ENCODE results near the gene DDIT3.
"Not testable (repeated sequence)": the region's sequence is repeated elsewhere in the genome, so short reads cannot be mapped to it uniquely, and the experiment has no call there.

DDIT3 gene

GRCh38 chr12:57525615-57526383 lies 5.5 kb upstream of the DDIT3 start:
- no peak for DNase-seq (ENCODE audit: low read depth)

DNA sequence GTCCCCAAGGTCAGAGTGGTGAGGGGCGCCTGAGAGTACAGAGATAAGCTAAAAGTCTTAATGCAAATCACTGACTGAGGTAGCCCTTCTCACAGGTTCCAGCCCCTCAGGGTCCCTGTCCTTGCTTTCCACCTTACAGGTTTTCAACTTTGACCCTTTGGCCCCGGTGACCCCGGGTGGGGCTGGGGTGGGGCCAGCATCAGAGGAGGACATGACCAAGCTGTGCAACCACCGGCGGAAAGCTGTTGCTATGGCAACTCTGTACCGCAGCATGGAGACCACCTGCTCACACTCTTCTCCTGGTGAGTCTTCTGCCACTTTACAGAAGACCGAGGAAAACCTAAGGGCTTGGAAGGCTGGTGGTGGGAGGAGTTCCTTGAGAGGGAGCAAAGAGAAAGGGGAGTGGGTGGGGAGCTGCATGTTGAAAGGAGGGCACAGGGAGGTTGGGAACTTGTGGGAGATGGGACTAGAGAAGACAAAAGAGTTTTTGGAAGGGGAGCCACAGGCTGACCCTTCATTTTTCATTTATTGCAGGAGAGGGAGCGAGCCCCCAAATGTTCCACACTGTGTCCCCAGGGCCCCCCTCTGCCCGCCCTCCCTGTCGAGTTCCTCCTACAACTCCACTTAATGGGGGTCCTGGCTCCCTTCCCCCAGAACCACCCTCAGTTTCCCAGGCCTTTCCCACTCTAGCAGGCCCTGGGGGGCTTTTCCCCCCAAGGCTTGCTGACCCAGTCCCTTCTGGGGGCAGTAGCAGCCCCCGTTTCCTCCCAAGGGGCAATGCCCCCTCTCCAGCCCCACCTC lies 4.7 kb upstream of the DDIT3 start:
- DNase-seq (ENCODE audit: low read depth) = no peak

- DNase-seq (ENCODE audit: low read depth) = no peak
Observed at GRCh38 chr12:57523706-57524614, 3.6 kb upstream of the DDIT3 start.

DNA sequence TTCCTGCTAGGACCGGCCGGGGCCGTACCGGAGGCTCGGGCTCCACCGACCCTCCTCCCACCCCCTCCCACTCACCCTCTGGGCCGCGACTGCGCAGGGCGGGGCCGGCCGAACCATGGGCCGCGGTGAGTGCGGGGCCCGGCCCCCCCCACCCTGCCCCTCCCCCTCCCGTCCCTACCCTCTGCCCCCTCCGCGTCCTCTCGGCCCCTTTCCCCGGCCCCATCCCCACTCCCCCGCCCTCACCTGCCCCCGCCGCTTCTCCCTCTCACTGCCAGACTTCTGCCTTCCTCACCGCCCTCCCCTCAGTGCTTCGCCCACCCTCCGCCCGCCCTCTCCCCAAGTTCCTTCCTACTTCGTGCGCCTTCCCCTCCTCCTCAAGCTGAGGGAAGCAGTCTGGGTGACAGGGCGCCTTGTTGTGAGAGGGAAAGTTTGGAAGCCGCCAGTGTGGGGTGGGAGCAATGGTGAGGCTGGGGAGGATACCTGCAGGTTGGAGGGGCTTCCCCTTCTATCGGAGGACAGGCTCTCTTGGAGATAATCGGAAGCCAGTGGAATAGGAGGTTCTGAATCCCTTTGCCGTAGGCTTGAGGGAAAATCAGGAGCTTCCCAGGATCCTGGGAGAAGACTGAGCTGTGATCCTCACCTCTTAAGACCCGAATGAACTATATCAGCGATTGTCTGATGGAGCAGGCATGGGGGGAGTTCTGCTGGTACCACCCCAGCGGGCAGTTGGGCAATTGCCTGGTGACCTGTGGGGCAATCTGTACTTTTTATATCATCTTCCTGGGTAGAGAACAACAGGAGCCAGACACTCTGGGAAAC lies 2.8 kb upstream of the DDIT3 start:
- DNase-seq (ENCODE audit: low read depth) = no peak

DNA sequence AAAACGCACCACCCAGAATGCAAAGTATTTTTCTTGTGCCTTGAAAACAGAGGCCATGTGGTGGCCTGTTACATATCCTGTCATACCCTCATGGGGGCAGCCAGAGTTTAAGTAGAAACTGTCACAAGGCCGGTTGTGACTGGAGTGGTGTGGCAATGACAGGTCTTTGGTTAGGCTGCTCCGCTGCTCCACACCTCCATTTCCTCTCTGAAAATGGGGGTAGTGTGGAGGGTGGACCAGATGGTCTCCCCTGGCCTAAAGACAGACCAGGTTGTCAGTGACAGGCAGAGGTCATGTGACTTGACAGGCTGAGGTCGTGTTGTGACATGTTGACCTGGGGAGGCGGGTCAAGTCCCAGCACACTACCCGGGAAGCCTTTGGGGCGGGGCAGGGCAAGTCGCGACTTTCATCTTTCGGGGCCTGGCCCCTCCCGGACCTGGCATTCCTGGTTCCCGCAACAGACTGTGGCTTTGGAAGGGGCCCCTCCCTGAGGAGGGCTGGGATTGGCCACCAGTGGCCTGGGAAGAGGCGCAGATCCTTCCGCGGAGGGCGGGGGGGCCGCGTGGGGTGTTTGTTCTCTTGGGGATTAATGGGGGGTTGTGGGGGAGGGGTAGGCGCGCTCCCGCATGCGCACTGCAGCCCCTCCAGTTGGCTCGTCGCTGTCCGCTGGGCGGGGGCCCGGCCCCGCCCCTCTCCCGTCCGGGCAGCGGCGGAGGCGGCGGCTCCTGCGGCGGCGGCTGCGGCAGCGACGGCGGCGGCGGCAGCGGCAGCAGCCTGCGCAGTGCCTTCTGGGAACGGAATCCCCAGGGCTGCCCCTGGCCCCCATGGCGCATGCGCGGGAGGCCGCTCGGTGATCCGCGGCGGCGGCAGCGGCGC lies 1.9 kb upstream of the DDIT3 start, which contains the start of gene MBD6:
Gene MBD6, plus strand, starts transcription at position 814 of the 876 bp plus-strand sequence. CDS start 1,480 bp downstream, outside the sequence.
- peak; percentile 93 for DNase-seq (ENCODE audit: low read depth)

GRCh38 chr12:57521525-57522010 lies 1.3 kb upstream of the DDIT3 start:
- peak; percentile 13 for DNase-seq (ENCODE audit: low read depth)

- DNase-seq (ENCODE audit: low read depth) = no peak
Observed at GRCh38 chr12:57519796-57520052, 590 bp downstream of the DDIT3 start.

- no peak for DNase-seq (ENCODE audit: low read depth)
Observed at GRCh38 chr12:57518920-57519795, 1.2 kb downstream of the DDIT3 start.

GRCh38 chr12:57518176-57518919 lies 2.0 kb downstream of the DDIT3 start:
- DNase-seq (ENCODE audit: low read depth) = no peak

DNA sequence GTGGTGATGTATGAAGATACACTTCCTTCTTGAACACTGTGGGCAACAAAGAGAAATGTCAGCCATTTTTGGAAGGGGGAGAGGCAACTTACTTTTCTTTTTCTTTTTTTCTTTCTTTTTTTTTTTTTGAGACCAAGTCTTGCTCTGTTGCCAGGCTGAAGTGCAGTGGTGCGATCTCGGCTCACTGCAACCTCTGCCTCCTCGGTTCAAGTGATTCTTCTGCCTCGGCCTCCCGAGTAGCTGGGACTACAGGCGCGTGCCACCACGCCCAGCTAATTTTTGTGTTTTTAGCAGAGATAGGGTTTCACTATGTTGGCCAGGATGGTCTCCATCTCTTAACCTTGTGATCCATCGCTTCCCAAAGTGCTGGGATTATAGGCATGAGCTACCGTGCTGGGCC lies 2.6 kb downstream of the DDIT3 start:
- not testable (repeated sequence) for DNase-seq (ENCODE audit: low read depth)

- DNase-seq (ENCODE audit: low read depth) = no peak
Observed at GRCh38 chr12:57517187-57517586, 3.1 kb downstream of the DDIT3 start.

- DNase-seq (ENCODE audit: low read depth) = no peak
Observed at GRCh38 chr12:57516617-57517153, 3.6 kb downstream of the DDIT3 start.

GRCh38 chr12:57515934-57516541 lies 4.3 kb downstream of the DDIT3 start:
- DNase-seq (ENCODE audit: low read depth) = no peak

DNA sequence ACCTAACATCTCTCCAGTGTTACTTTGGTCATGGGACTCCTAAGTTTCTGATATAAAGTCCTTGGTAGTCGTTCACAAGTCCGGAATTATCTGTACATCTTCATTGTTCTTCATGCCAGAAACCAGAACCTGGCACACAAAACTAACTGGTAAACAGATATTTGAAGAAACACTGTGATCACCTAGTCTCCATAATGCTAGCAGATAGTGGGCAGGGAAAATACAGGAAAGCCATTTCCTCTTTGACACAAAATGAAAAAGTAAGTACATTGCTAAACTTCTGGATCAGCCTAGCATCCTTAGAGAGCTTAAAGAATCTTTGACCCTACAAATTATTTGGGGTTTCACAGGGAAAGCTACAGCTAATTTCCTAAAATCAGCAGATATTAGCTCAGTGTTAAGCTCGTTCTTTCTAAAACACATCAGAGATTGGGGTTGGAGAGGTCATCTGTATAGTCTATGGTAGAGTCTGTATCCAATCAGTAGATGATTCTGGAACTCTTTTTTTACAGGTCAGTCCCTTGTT lies 4.8 kb downstream of the DDIT3 start:
- no peak for DNase-seq (ENCODE audit: low read depth)

DNA sequence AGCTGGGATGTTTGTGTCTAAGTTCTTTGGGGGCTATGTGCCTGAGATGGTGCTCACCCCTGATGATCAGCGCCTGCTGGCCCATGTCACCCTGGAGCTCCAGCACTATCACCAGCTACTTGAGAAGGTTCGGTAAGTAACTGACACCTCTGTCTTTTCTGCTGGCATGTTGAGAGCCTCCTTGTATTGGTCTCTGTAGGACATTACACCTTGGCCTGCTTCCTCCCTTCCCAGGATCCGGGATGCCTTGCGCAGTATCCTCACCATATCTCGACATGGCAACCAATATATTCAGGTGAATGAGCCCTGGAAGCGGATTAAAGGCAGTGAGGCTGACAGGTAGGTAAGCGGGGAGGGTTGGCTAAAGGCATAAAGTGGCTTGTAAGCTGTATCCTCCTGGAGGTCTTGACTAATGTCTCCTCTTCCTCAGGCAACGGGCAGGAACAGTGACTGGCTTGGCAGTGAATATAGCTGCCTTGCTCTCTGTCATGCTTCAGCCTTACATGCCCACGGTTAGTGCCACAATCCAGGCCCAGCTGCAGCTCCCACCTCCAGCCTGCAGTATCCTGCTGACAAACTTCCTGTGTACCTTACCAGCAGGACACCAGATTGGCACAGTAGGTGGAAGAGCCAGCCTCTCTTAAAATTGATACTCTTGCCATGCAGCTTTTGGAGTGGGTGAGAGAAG lies 5.5 kb downstream of the DDIT3 start:
- DNase-seq (ENCODE audit: low read depth) = no peak

DNA sequence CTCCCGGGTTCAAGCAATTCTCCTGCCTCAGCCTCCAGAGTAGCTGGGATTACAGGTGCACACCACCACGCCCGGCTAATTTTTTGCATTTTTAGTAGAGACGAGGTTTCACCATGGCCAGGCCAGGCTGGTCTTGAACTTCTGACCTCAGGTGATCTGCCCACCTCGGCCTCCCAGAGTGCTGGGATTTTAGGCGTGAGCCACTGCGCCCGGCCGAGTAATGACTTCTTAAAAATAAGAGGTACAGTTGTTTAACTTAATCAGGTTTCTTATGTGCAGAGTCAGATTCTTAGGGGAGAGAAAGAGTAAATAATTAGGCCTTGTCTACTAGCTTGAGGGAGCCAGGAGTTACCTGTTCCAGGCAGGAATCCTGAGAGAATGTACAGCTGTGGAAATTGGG lies 6.1 kb downstream of the DDIT3 start:
- not testable (repeated sequence) for DNase-seq (ENCODE audit: low read depth)

DNA sequence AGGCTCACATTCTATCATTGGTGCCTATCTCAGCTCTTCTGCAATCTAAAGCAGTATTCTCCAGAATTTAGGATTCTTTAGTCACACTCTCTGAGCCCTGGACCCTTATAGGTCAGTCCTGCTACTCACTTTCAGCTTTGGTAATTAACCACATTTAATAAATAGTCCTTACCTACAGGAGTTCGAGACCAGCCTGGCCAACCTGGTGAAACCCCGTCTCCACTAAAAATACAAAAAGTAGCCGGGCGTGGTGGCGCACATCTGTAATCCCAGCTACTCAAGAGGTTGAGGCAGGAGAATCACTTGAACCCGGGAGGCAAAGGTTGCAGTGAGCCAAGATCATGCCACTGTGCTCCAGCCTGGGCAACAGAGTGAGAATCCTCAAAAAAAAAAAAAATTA lies 6.6 kb downstream of the DDIT3 start:
- DNase-seq (ENCODE audit: low read depth) = not testable (repeated sequence)

Data from activated T-cell treated with anti-CD3 and anti-CD28 coated beads for 48 hours (primary cell).